Gastrocnemius medialis (tissue), 4 donors: ENCODE data around the gene EPPIN. TPM values are rescaled to one million over a fixed set of nuclear protein-coding genes. Genes with fewer than 3 reads are reported as not detected.

ENCODE experiments used
- ATAC-seq, 2 donors: fragments of 150-250 bp; one replicate each; pipeline ENCODE4 v1.9.1; 2016
- DNase-seq, 2 donors: peaks; one replicate each; pipeline ENCODE4 v3.0.0-alpha.2; 2019
- H3K27ac ChIP-seq, 4 donors: fragments of 200-600 bp; sonication (generic); 1 replicate in 1 of 4; 2 replicates in 3 of 4; pipeline ENCODE4 v1.5.1; 2016 to 2018; ENCODE audit warnings: mild to moderate bottlenecking in 2 of 4, moderate library complexity in 1 of 4
- H3K27me3 ChIP-seq, 3 donors: fragments of 200-600 bp; sonication (generic) in 2 of 3; 1 replicate in 1 of 3; 2 replicates in 2 of 3; pipeline versions ENCODE4 v1.5.1 to v1.6.0; 2016 to 2019; ENCODE audit warnings: mild to moderate bottlenecking in 1 of 3, moderate library complexity in 1 of 3
- H3K36me3 ChIP-seq, 2 donors: fragments of 200-600 bp; sonication (generic) in 1 of 2; one replicate each; pipeline ENCODE4 v1.5.1; 2017 to 2018
- H3K4me1 ChIP-seq, 2 donors: fragments of 200-600 bp; sonication (generic) in 1 of 2; one replicate each; pipeline ENCODE4 v1.5.1; 2016 to 2017; ENCODE audit warnings: mild to moderate bottlenecking in 2 of 2
- H3K4me3 ChIP-seq, 4 donors: fragments of 200-600 bp; sonication (generic) in 3 of 4; 1 replicate in 1 of 4; 2 replicates in 3 of 4; pipeline ENCODE4 v1.5.1; 2016 to 2019; ENCODE audit warnings: mild to moderate bottlenecking in 2 of 4
- H3K9me3 ChIP-seq, 3 donors: fragments of 200-600 bp; sonication (generic) in 2 of 3; 1 replicate in 1 of 3; 2 replicates in 2 of 3; pipeline ENCODE4 v1.5.1; 2016 to 2019
- CTCF ChIP-seq, 5 experiments: fragments of 450-650 bp in 3 of 5; fragments of 200-600 bp in 2 of 5; sonication (generic) in 2 of 5; IDR thresholded peaks in 4 of 5; conservative IDR thresholded peaks in 1 of 5; 1 replicate in 4 of 5; 2 replicates in 1 of 5; pipeline ENCODE4 v1.5.1; 2016 to 2019; ENCODE audit warnings: antibody characterized with exemption in 5 of 5, mild to moderate bottlenecking in 3 of 5, moderate library complexity in 3 of 5
- POLR2A ChIP-seq, 2 donors: fragments of 450-650 bp; IDR thresholded peaks; one replicate each; pipeline ENCODE4 v1.6.1; 2017; ENCODE audit warnings: antibody characterized with exemption in 2 of 2, mild to moderate bottlenecking in 2 of 2, moderate library complexity in 2 of 2
- in situ Hi-C, 4 donors: fragments of 200-750 bp; cut with MboI; loops; one replicate each; pipeline versions ENCODE4 v1.15.0 to v1.8.0; 2017; ENCODE audit warnings: low sequenced_read_pairs in 4 of 4
- intact Hi-C: fragments of 100-400 bp; cut with DNase I; formaldehyde crosslinking; loops from one replicate; pipeline ENCODE4 v1.15.1; 2023; ENCODE audit warnings: low total_unique reads
- total RNA-seq, 4 donors: library from RNA; depleted of rRNA; stranded (reverse); fragments of >200 nt; gene quantifications; one replicate each; pipeline versions ENCODE4 v1.1.0 to v1.2.3, GENCODE V29; 2016

EPPIN gene
- total RNA-seq, 4 donors from 2014 or later: not detected

- in situ Hi-C loops: no loop called here
- Histone ChIP-seq H3K4me1 (no peaks in the 10 kb centered on the region), H3K4me3 (no peak overlapping the region), H3K9me3 (no peaks in the 10 kb centered on the region), H3K27me3 (peaks cover 0 to 2% (median 0%) of the 10 kb centered on the region in 3 donors), H3K27ac (no peak overlapping the region), H3K36me3 (no peaks in the 10 kb centered on the region)
- no peak for TF ChIP-seq CTCF (IDR thresholded peaks at IDR 0.05 in 4 of 5, conservative IDR thresholded peaks at IDR 0.05 in 1 of 5)
- no peak for TF ChIP-seq POLR2A (IDR thresholded peaks at IDR 0.05)
- ATAC-seq (no peak), DNase-seq (no peak)
- intact Hi-C loops: no loop called here
Measured at GRCh38 chr20:45496166-45496565, 51.0 kb downstream of the EPPIN start.

GRCh38 chr20:45495501-45495941, 51.7 kb downstream of the EPPIN start:
- DNase-seq (no peak), ATAC-seq (no peak)
- Histone ChIP-seq H3K27ac (no peak overlapping the region), H3K9me3 (no peaks in the 10 kb centered on the region), H3K4me3 (no peak overlapping the region), H3K36me3 (no peaks in the 10 kb centered on the region), H3K4me1 (no peaks in the 10 kb centered on the region), H3K27me3 (peaks cover 0 to 2% (median 0%) of the 10 kb centered on the region in 3 donors)
- intact Hi-C loops: no loop called here
- in situ Hi-C loops: no loop called here
- TF ChIP-seq POLR2A (IDR thresholded peaks at IDR 0.05) (no peak), CTCF (IDR thresholded peaks at IDR 0.05 in 4 of 5, conservative IDR thresholded peaks at IDR 0.05 in 1 of 5) (no peak)

Other genes starting within 250 kb of the EPPIN start
- gene RBPJL, start 240.6 kb downstream of the EPPIN start, total RNA-seq: not detected
- not detected for gene MATN4, start 239.1 kb downstream of the EPPIN start, total RNA-seq
- gene SDC4, start 199.0 kb downstream of the EPPIN start, total RNA-seq: 100 to 1,000 TPM in 2 of 4 donors, 10 to 100 TPM in 2; 50.4 to 168 (median 97.8) TPM
- gene SYS1, start 184.2 kb downstream of the EPPIN start, total RNA-seq: 10 to 100 TPM; 34.0 to 59.5 (median 43.7) TPM
- not detected for gene TP53TG5, start 169.1 kb downstream of the EPPIN start, total RNA-seq
- 100 to 1,000 TPM in 3 of 4 donors, 10 to 100 TPM in 1; 99.5 to 155 (median 121) TPM for gene DBNDD2, start 139.1 kb downstream of the EPPIN start, total RNA-seq
- gene PIGT, start 131.3 kb downstream of the EPPIN start, total RNA-seq: 100 to 1,000 TPM in 1 of 4 donors, 10 to 100 TPM in 3; 45.9 to 118 (median 94.2) TPM
- gene WFDC2, start 77.6 kb downstream of the EPPIN start, total RNA-seq: not detected
- not detected for gene SPINT3, start 31.8 kb downstream of the EPPIN start, total RNA-seq
- not detected for gene WFDC6, start 7.9 kb downstream of the EPPIN start, total RNA-seq
- gene WFDC8, start 31.9 kb upstream of the EPPIN start, total RNA-seq: not detected
- not detected for gene WFDC10A, start 82.3 kb upstream of the EPPIN start, total RNA-seq
- gene WFDC9, start 83.9 kb upstream of the EPPIN start, total RNA-seq: not detected
- gene WFDC11, start 122.8 kb upstream of the EPPIN start, total RNA-seq: not detected
- not detected for gene WFDC13, start 154.6 kb upstream of the EPPIN start, total RNA-seq
- not detected for gene WFDC10B, start 157.6 kb upstream of the EPPIN start, total RNA-seq
- gene SPINT4, start 174.9 kb upstream of the EPPIN start, total RNA-seq: not detected
- not detected for gene WFDC3, start 244.5 kb upstream of the EPPIN start, total RNA-seq
- 10 to 100 TPM; 26.1 to 41.9 (median 36.4) TPM for gene DNTTIP1, start 244.6 kb upstream of the EPPIN start, total RNA-seq